Transverse colon (tissue), 4 donors: Measurements from ENCODE around the gene LATS1. TPM values are rescaled to one million over a fixed set of nuclear protein-coding genes. Genes with fewer than 3 reads are reported as not detected.

ENCODE experiments used
- DNase-seq: peaks from one replicate; pipeline ENCODE4 v3.0.0-alpha.2; 2019
- H3K27ac ChIP-seq, 4 donors: fragments of 200-600 bp; sonication (generic); 2 replicates each; pipeline ENCODE4 v1.5.1; 2016 to 2018; ENCODE audit warnings: inconsistent platforms in 4 of 4
- H3K27me3 ChIP-seq: fragments of 200-600 bp; sonication (generic); 2 replicates; pipeline ENCODE4 v1.5.1; 2017; ENCODE audit warnings: inconsistent platforms
- H3K36me3 ChIP-seq, 4 donors: fragments of 200-600 bp; sonication (generic); 2 replicates each; pipeline ENCODE4 v1.5.1; 2017 to 2019; ENCODE audit warnings: inconsistent platforms in 4 of 4
- H3K4me1 ChIP-seq, 4 donors: fragments of 200-600 bp; sonication (generic); 2 replicates each; pipeline ENCODE4 v1.5.1; 2017 to 2020; ENCODE audit warnings: inconsistent platforms in 4 of 4
- H3K4me3 ChIP-seq, 4 donors: fragments of 200-600 bp; sonication (generic); 1 replicate in 1 of 4; 2 replicates in 3 of 4; pipeline versions ENCODE4 v1.5.1 to v1.6.1; 2017 to 2019; ENCODE audit warnings: inconsistent platforms in 4 of 4
- H3K9me3 ChIP-seq, 2 donors: fragments of 200-600 bp; sonication (generic); 2 replicates each; pipeline ENCODE4 v1.5.1; 2017 to 2019; ENCODE audit warnings: inconsistent platforms in 2 of 2
- CTCF ChIP-seq, 5 experiments: fragments of 200-600 bp in 3 of 5; fragments of 450-650 bp in 2 of 5; sonication (generic) in 3 of 5; IDR thresholded peaks; 1 replicate in 2 of 5; 2 replicates in 3 of 5; pipeline ENCODE4 v1.5.1; 2016 to 2017; ENCODE audit warnings: antibody characterized with exemption in 5 of 5, inconsistent platforms in 3 of 5, mild to moderate bottlenecking in 2 of 5, moderate library complexity in 1 of 5
- EP300 ChIP-seq: sonication (generic); formaldehyde crosslinking; IDR thresholded peaks from one replicate; pipeline ENCODE4 v1.6.1; 2017; ENCODE audit warnings: antibody characterized with exemption, low read depth
- POLR2A ChIP-seq: fragments of 450-650 bp; IDR thresholded peaks from one replicate; pipeline ENCODE4 v1.6.1; 2016; ENCODE audit warnings: antibody characterized with exemption, mild to moderate bottlenecking, moderate library complexity
- POLR2AphosphoS5 ChIP-seq, 3 donors: sonication (generic); formaldehyde crosslinking; IDR thresholded peaks; one replicate each; pipeline ENCODE4 v1.6.1; 2016; ENCODE audit warnings: antibody characterized with exemption in 3 of 3
- WGBS, 2 donors: methylation state at CpG; one replicate each; pipeline ENCODE4 v1.1.5; 2018; ENCODE audit warnings: low coverage in 1 of 2; 5-methylcytosine and 5-hydroxymethylcytosine counted together
- in situ Hi-C, 4 donors: fragments of 200-750 bp; cut with MboI; loops; one replicate each; pipeline versions ENCODE4 v1.15.0 to v1.15.1; 2017; ENCODE audit warnings: low sequenced_read_pairs in 3 of 4, low pct_ligation_motif_present in 1 of 4, low pct_unique_long_range_greater_than_20kb in 1 of 4
- intact Hi-C: fragments of 100-400 bp; cut with DNase I; formaldehyde crosslinking; loops from one replicate; pipeline ENCODE4 v1.15.1; 2023; ENCODE audit warnings: low total_unique reads
- small RNA-seq, 4 donors: library from RNA; depleted of rRNA; stranded (forward); fragments of <200 nt; gene quantifications; one replicate each; pipeline ENCODE3, GENCODE V24; 2016
- total RNA-seq, 4 donors: library from RNA; depleted of rRNA; stranded (reverse); fragments of >200 nt; gene quantifications; one replicate each; pipeline ENCODE4 v1.1.0, GENCODE V29; 2016

The LATS1 gene
- total RNA-seq, 4 donors from 2014 or later: 13.1 to 28.4 (median 19.4) TPM

GRCh38 chr6:149615805-149616204 is 102.1 kb downstream of the LATS1 start:
- Histone ChIP-seq H3K4me1 (no peaks in the 10 kb centered on the region), H3K27ac (no peak overlapping the region), H3K27me3 (no peaks in the 10 kb centered on the region), H3K4me3 (no peak overlapping the region), H3K9me3 (no peaks in the 10 kb centered on the region), H3K36me3 (peaks cover 0 to 3% (median 0%) of the 10 kb centered on the region in 4 donors)
- intact Hi-C loops: no loop called here
- no peak for DNase-seq
- whole genome bisulfite sequencing, 2 donors: 69 to 87% methylated on average over 3 to 5 of the region's 5 CpGs
- in situ Hi-C loops: no loop called here
- TF ChIP-seq POLR2AphosphoS5 (IDR thresholded peaks at IDR 0.05) (no peak), EP300 (no peak)

- DNase-seq: no peak
- Histone ChIP-seq H3K4me1 (no peaks in the 10 kb centered on the region), H3K27ac (no peak overlapping the region), H3K36me3 (no peaks in the 10 kb centered on the region), H3K9me3 (no peaks in the 10 kb centered on the region), H3K4me3 (no peak overlapping the region), H3K27me3 (no peaks in the 10 kb centered on the region)
- 89 to 93% methylated on average over 4 of the region's 4 CpGs for WGBS, 2 donors
- in situ Hi-C loops (no loop called here), intact Hi-C loops (no loop called here)
- TF ChIP-seq CTCF (IDR thresholded peaks at IDR 0.05) (no peak), POLR2A (no peak), EP300 (no peak), POLR2AphosphoS5 (IDR thresholded peaks at IDR 0.05) (no peak)
These were observed 103.6 kb downstream of the LATS1 start for GRCh38 chr6:149614337-149614736.

- DNase-seq: no peak
- Histone ChIP-seq H3K27ac (no peak overlapping the region), H3K4me1 (peaks cover 0 to 5% (median 0%) of the 10 kb centered on the region in 4 donors), H3K9me3 (no peaks in the 10 kb centered on the region), H3K4me3 (no peak overlapping the region), H3K27me3 (no peaks in the 10 kb centered on the region), H3K36me3 (peaks cover 0 to 5% (median 0%) of the 10 kb centered on the region in 4 donors)
- in situ Hi-C loops (no loop called here), intact Hi-C loops (no loop called here)
- no peak for TF ChIP-seq POLR2A
- no peak for TF ChIP-seq CTCF (IDR thresholded peaks at IDR 0.05)
- no peak for TF ChIP-seq EP300
- TF ChIP-seq POLR2AphosphoS5 (IDR thresholded peaks at IDR 0.05): no peak
- 92% methylated on average over 7 of the region's 7 CpGs; no CpG with 5 or more reads in 1 of the 2 donors for WGBS, 2 donors
These were observed 109.4 kb downstream of the LATS1 start for GRCh38 chr6:149608381-149608982.

Small RNA genes within 50 kb of the gene (small RNA-seq; reads per million reads assigned to genes)
- gene RF00019: 0 reads per million in 4 donors

Other genes starting within 250 kb of the LATS1 start
- gene ZC3H12D, start 233.1 kb downstream of the LATS1 start, total RNA-seq: 10 to 100 TPM in 3 of 4 donors, 1 to 10 TPM in 1; 1.8 to 24.3 (median 12.1) TPM
- gene PPIL4, start 172.1 kb downstream of the LATS1 start, total RNA-seq: 10 to 100 TPM; 10.1 to 30.5 (median 19.0) TPM
- gene GINM1, start 151.7 kb downstream of the LATS1 start, total RNA-seq: 10 to 100 TPM; 19.1 to 49.6 (median 35.9) TPM
- gene KATNA1, start 69.4 kb downstream of the LATS1 start, total RNA-seq: 10 to 100 TPM in 3 of 4 donors, 1 to 10 TPM in 1; 2.4 to 16.5 (median 12.2) TPM
- gene NUP43, start 28.4 kb upstream of the LATS1 start, total RNA-seq: 10 to 100 TPM; 14.7 to 54.3 (median 29.3) TPM
- gene PCMT1, start 31.6 kb upstream of the LATS1 start, total RNA-seq: 10 to 100 TPM; 25.8 to 97.3 (median 64.4) TPM
- 10 to 100 TPM in 3 of 4 donors, 1 to 10 TPM in 1; 2.2 to 50.5 (median 21.2) TPM for gene LRP11, start 146.3 kb upstream of the LATS1 start, total RNA-seq
- not detected for gene RAET1E, start 180.0 kb upstream of the LATS1 start, total RNA-seq
- not detected for gene RAET1G, start 205.0 kb upstream of the LATS1 start, total RNA-seq
- not detected for gene ULBP2, start 223.9 kb upstream of the LATS1 start, total RNA-seq
- gene ULBP1, start 245.8 kb upstream of the LATS1 start, total RNA-seq: not detected